GM19025 (cell line): ENCODE measurements around the gene MRPL20.
"Not testable (repeated sequence)": the region's sequence is repeated elsewhere in the genome, so short reads cannot be mapped to it uniquely, and the experiment has no call there.

ENCODE experiments used
- ATAC-seq: cut with Tn5 transposase; IDR thresholded peaks from one replicate; pipeline ENCODE4 v1.9.1; 2021; ENCODE audit warnings: mild to moderate bottlenecking, low read depth, moderate library complexity; ENCODE audit not compliant: unreplicated experiment

MRPL20 gene

GRCh38 chr1:1411626-1412025 lies 4.5 kb upstream of the MRPL20 start:
- no peak for ATAC-seq

GRCh38 chr1:1410238-1410637 lies 3.1 kb upstream of the MRPL20 start:
- not testable (repeated sequence) for ATAC-seq

GRCh38 chr1:1407636-1408318 lies 684 bp upstream of the MRPL20 start:
- no peak for ATAC-seq

- ATAC-seq, result no peak
These were observed 832 bp downstream of the MRPL20 start for GRCh38 chr1:1406101-1406820.

GRCh38 chr1:1403653-1404052 lies 3.4 kb downstream of the MRPL20 start:
- no peak for ATAC-seq

- not testable (repeated sequence) for ATAC-seq
These were observed 4.1 kb downstream of the MRPL20 start for GRCh38 chr1:1402901-1403392.

- ATAC-seq, result no peak
These were observed 4.8 kb downstream of the MRPL20 start for GRCh38 chr1:1402072-1402900.

- no peak for ATAC-seq
These were observed 5.6 kb downstream of the MRPL20 start for GRCh38 chr1:1401457-1402010.

- no peak for ATAC-seq
These were observed 6.3 kb downstream of the MRPL20 start for GRCh38 chr1:1400576-1401456.

- no peak for ATAC-seq
These were observed 7.1 kb downstream of the MRPL20 start for GRCh38 chr1:1399872-1400575.

GRCh38 chr1:1399187-1399871 lies 7.8 kb downstream of the MRPL20 start, which contains the start of gene CCNL2:
TSS of gene CCNL2 (minus strand) at chr1:1399335. CDS start at chr1:1399306, 29 bp downstream.
- ATAC-seq, result peak; percentile 90

GRCh38 chr1:1398677-1399186 lies 8.4 kb downstream of the MRPL20 start:
- peak; percentile 3 for ATAC-seq

GRCh38 chr1:1397839-1398523 lies 9.1 kb downstream of the MRPL20 start:
- ATAC-seq, result no peak

- ATAC-seq, result no peak
These were observed 11.9 kb downstream of the MRPL20 start for GRCh38 chr1:1395166-1395565.

GRCh38 chr1:1394116-1394515 lies 13.0 kb downstream of the MRPL20 start:
- no peak for ATAC-seq

GRCh38 chr1:1393428-1393827 lies 13.7 kb downstream of the MRPL20 start:
- no peak for ATAC-seq

GRCh38 chr1:1393014-1393413 lies 14.1 kb downstream of the MRPL20 start:
- ATAC-seq, result no peak

- ATAC-seq, result no peak
These were observed 15.9 kb downstream of the MRPL20 start for GRCh38 chr1:1391225-1391624.
